ENCODE results near the gene TLCD2.
"Not testable (repeated sequence)": the region's sequence is repeated elsewhere in the genome, so short reads cannot be mapped to it uniquely, and the experiment has no call there.

Gene TLCD2

DNA sequence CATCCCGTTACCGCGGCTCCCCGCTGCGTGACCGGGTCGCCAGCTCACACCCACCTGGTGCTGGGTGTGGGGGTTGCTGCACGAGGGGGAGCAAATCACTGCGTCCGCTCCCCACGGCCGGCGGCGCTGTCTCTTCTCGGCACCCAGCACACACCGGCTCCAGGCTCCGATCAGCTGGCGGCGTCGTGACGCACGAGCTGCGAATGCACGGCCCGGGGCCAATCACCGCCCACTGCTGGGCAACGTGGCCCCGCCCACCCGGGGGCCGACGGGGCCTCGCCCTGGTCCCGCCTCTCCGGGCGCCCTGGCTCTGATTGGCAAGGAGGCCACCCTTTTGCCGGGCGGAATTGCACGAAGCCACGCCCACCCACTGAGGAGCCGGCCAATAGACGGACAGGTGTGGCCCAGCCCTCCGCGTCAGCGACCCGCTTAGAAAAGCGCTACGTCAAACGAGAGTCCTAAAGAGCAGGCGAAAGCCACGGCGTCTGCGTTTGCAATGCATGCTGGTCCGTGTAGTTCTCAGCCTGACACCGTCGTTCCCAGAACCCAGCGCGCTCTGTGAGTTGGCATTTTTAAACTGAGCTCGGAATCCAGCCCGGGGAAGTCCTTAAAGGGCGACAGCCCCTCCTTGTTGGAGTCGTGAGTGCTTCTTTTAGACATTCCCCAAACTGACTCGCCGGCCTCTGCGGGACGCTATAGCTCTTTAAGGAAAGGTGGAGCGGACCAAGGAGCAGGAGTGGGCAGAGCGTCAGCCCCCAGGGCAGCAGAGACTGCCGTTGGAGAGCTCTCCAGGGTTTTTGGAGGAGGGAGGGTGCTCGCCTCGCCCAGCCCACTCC lies 6.1 kb upstream of the TLCD2 start:
- Mint-ChIP-seq H3K4me1 (peaks cover 20 to 49% of the 10 kb centered on the region in 2 donors), H3K4me3 (peak overlapping the region; percentile 97 to 99), H3K9me3 (no peaks in the 10 kb centered on the region), H3K36me3 (peaks cover 31 to 37% of the 10 kb centered on the region in 2 donors), H3K27me3 (peaks cover 34 to 38% of the 10 kb centered on the region in 2 donors), H3K27ac (peak overlapping the region; percentile 98)
- DNase-seq (peak; percentile 100), ATAC-seq (replicated peaks) (peak; percentile 88)

DNA sequence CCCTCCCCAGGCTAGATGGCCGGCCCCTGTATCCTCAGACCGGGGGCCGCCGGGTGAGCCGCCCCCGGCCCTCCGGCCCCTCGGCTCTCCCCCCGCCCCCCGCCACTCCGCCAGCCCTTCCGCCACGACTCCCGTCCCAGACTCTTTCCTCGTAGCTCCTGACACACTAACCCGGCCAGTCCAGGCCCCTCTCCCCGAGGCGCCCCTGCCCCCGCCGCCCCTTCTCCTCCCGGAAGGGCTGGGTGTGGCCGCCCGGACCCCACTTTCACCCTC lies 5.6 kb upstream of the TLCD2 start:
- ATAC-seq (replicated peaks): no peak
- Mint-ChIP-seq H3K4me3 (peak overlapping the region; percentile 97 to 99), H3K27me3 (peaks cover 40 to 44% of the 10 kb centered on the region in 2 donors), H3K4me1 (peaks cover 19 to 51% of the 10 kb centered on the region in 2 donors), H3K36me3 (peaks cover 33 to 43% of the 10 kb centered on the region in 2 donors), H3K27ac (peak overlapping the region; percentile 98), H3K9me3 (no peaks in the 10 kb centered on the region)
- DNase-seq: no peak

DNA sequence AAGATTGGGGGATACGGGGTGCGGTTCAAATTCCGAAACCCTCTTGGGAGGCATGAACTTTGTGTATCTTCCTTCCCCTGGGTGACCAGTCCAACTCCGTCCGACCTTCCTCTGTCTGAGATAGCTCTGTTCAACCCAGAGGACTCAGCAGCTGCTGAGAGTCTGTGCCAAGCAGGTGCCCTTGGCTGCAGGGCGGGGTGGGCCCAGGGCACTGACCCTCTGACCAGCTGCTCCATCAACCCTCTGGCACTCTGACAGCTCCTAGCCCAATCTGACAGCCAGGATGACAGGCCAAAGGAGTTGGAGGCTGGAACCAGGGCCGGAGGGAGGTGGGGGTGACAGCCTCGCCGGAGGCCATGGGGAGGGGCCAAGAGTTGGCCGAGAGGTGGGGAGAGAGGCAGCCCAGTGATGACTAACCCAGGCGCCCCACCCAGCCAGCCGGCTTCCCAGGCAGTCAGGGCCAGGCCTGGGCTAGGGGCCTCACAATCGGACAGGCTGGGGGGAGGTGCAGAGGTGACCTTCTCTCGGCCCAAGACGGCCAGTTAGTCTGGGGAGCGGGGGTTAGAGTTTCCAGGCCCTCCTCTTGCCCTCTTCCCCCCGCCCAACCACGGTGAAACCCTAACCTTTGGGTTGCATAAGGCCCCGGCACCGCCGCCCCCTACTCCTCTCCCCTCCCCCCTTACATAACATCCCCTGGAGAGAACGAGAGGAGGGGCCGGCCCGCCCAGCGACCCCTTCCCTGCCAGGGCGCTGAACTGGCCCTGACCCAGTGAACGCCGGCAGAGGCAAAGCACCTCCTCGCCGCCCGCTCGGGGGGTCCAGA lies 5.0 kb upstream of the TLCD2 start:
- Mint-ChIP-seq H3K27ac (peak overlapping the region; percentile 90), H3K27me3 (peaks cover 44 to 50% of the 10 kb centered on the region in 2 donors), H3K4me3 (peak overlapping the region; percentile 87 to 99), H3K4me1 (peaks cover 18 to 53% of the 10 kb centered on the region in 2 donors), H3K36me3 (peaks cover 33 to 43% of the 10 kb centered on the region in 2 donors), H3K9me3 (no peaks in the 10 kb centered on the region)
- DNase-seq: no peak
- no peak for ATAC-seq (replicated peaks)

DNA sequence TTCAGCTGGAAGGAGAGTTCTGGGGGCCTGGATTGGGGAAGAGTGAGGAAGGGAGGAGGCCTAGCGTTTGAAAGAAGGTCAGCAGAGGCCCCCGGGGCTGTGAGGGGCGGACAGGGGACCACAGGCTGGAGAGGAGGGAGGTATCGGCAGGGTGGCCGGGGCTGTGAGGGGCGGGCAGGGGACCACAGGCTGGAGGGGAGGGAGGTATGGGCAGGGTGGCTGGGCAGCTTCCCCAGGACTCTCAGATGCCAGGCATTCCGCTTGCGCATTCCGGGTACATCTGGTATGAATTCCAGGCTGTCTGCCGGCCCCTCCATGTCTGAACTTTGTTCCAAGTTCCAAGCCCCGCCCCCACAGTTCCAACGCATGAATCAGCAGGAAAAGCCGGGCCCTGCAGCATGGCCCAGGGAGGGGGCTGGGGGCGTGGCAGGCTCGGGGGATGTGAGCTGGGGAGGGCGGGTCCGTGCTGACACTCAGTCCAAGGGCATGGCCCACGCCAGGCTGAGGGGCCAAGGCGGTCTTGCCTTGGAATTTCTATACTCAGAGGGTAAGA lies 4.3 kb upstream of the TLCD2 start:
- DNase-seq (no peak), ATAC-seq (replicated peaks) (no peak)
- no peaks in the 10 kb centered on the region for H3K9me3 Mint-ChIP-seq
- H3K4me1 Mint-ChIP-seq: peaks cover 18 to 53% of the 10 kb centered on the region in 2 donors
- H3K27me3 Mint-ChIP-seq: peaks cover 45 to 55% of the 10 kb centered on the region in 2 donors
- H3K36me3 Mint-ChIP-seq: peaks cover 33 to 43% of the 10 kb centered on the region in 2 donors
- H3K4me3 Mint-ChIP-seq: peak overlapping the region; percentile 87 to 99
- H3K27ac Mint-ChIP-seq: peak overlapping the region; percentile 90

DNA sequence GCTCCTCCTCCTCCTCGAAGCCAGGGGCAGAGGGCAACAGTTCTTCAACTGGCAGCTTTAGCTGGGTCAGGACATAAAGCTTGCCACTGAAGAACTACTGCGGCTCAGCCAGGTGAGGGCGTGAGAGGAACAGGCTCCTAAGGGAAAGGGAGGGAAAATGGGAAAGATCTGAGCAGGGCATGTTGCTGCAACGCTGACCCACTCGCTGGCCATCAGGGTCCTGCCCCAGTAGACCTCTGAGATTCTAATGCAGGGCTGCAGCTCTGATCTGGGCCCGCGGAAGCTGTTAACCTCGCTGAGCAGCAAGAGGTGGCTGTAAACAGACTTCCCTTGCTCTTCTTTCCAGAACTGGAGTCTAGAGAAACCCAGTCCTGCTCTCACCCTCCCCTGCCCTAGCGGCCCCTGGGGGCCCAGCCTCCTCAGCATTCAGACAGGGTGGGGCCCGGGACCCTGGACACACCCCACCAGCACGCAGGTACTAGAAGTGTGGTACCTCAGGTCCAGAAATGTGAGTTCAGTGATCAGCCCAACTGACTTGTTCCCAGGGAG lies 3.8 kb upstream of the TLCD2 start:
- Mint-ChIP-seq H3K9me3 (no peaks in the 10 kb centered on the region), H3K27ac (peak overlapping the region; percentile 65), H3K27me3 (peaks cover 50 to 60% of the 10 kb centered on the region in 2 donors), H3K4me1 (peaks cover 18 to 53% of the 10 kb centered on the region in 2 donors), H3K4me3 (peak overlapping the region; percentile 87 to 99), H3K36me3 (peaks cover 33 to 43% of the 10 kb centered on the region in 2 donors)
- ATAC-seq (replicated peaks) (no peak), DNase-seq (no peak)

DNA sequence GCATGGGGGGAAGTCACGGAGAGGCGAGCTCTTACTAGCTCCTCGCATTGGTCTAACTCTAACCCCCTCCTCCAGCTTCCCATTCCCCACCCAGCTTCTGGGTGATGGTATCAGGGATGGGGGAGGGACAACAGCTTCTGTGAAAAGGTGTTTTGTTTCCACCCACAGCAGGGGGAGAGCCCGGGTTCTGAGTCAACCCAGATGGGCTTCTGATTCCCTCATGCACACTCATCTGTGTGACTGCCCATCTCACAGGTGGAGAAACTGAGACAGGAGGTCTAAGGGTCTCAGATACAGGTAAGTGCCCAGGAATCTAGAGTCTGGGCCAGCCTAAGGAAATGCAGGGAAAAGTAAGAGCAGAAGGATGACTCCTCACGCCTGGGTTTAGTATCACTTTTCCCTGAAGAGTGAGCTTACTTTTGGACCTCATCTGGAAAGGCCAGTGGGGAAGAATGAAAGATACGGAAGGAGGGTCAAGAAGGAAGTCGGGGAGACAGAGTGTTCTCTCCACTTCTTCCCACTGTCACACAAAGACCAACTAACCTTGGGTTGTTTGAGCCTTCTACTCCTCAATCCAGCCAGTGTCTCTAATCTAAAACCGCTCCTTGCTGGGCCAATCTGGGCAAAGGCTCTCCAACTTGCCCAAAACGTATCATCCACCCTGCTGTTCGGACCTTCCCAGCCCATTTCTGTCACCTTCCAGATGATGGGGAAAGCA lies 3.1 kb upstream of the TLCD2 start:
- H3K27ac Mint-ChIP-seq: no peak overlapping the region
- no peak overlapping the region for H3K4me3 Mint-ChIP-seq
- H3K4me1 Mint-ChIP-seq: peaks cover 21 to 51% of the 10 kb centered on the region in 2 donors
- no peak for DNase-seq
- no peaks in the 10 kb centered on the region for H3K9me3 Mint-ChIP-seq
- peaks cover 33 to 46% of the 10 kb centered on the region in 2 donors for H3K36me3 Mint-ChIP-seq
- no peak for ATAC-seq (replicated peaks)
- peaks cover 56 to 65% of the 10 kb centered on the region in 2 donors for H3K27me3 Mint-ChIP-seq

DNA sequence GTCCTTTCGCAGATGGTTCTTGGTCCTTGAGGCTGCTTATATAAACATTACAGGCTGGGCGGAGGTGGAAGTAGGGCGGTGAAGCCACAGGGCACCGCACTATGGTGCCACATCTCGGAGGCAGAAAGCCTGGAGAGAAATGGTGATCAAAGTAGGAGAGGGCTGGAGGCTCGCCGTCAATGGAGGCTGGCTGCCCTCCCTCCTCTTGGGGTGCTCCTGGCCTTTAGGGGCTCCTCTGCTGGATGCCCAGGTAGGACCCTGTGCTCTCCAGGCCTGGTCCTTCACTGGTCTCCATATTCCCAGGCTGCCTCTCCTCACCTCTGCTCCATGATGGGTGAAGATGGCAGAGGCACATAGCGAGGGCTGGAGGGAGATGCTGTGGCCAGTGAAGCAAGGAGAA lies 2.1 kb upstream of the TLCD2 start:
- ATAC-seq (replicated peaks): no peak

DNA sequence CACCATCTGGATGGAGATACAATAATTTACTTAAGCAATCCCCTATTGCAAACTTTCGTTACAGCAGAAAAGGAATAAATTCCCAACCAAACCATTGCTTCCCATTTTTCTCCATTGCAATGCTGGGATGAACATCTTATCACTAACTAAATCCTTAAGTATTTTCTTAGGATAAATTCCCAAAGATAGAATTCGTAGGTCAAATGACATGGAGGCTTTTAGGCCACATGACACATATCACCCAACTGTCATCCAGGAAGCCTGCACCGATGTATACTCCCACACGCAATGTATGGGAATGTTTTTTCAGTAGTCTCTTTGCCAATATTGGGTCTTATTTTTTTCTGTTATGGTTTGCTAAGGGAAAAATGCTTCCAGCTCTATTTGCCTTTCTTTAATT lies 1.6 kb upstream of the TLCD2 start:
- DNase-seq (no peak), ATAC-seq (replicated peaks) (no peak)
- H3K36me3 Mint-ChIP-seq: peaks cover 33 to 49% of the 10 kb centered on the region in 2 donors
- H3K9me3 Mint-ChIP-seq: no peaks in the 10 kb centered on the region
- no peak overlapping the region for H3K4me3 Mint-ChIP-seq
- H3K4me1 Mint-ChIP-seq: peaks cover 14 to 42% of the 10 kb centered on the region in 2 donors
- peaks cover 70 to 77% of the 10 kb centered on the region in 2 donors for H3K27me3 Mint-ChIP-seq
- H3K27ac Mint-ChIP-seq: no peak overlapping the region

More for the DNA sequence above, 2.1 kb upstream of the TLCD2 start:
- Mint-ChIP-seq H3K27ac (peak overlapping the region; percentile 60), H3K27me3 (peaks cover 66 to 73% of the 10 kb centered on the region in 2 donors), H3K4me1 (peaks cover 16 to 42% of the 10 kb centered on the region in 2 donors), H3K4me3 (no peak overlapping the region), H3K36me3 (peaks cover 33 to 49% of the 10 kb centered on the region in 2 donors), H3K9me3 (no peaks in the 10 kb centered on the region)
- DNase-seq: no peak

DNA sequence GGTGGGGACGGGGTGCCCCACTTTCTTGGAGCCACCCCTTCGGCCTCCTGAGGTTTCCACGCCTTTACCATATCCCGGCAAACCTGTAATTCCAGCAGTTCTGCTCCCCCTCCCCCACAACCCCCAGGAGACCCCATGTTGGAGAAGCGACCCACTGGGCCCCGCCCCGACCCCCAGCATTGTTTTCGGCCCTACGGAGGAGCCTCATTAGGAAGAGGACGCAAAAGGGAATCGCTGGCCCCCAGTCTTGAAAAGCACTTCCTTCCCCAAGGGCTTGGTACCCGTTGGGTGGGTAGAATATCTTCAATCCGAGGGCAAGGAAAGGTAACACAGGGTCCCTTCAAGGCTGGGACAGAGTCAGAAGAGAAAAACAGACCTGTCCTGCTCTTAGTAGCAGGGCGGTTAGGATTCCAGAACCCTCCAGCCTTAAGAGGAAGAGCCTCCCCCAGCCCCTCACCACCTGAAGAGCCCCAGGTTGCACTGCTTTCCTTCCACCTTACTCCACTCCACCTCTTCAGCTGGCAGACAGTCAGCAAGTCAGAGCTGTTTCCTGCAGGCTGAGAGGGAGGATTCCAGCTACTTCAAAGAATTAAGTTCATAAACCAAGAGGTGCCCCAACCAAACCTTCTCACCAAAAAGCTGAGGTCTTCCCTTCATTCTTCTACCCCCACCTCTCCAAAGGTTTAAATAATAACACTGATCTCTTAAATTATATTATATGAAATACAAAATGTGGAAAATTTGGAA lies 803 bp upstream of the TLCD2 start:
- no peak overlapping the region for H3K27ac Mint-ChIP-seq
- H3K9me3 Mint-ChIP-seq: no peaks in the 10 kb centered on the region
- H3K4me1 Mint-ChIP-seq: peaks cover 14 to 36% of the 10 kb centered on the region in 2 donors
- H3K27me3 Mint-ChIP-seq: peaks cover 75 to 85% of the 10 kb centered on the region in 2 donors
- peak overlapping the region; percentile 62 to 74 for H3K4me3 Mint-ChIP-seq
- DNase-seq (no peak), ATAC-seq (replicated peaks) (no peak)
- peaks cover 32 to 48% of the 10 kb centered on the region in 2 donors for H3K36me3 Mint-ChIP-seq

DNA sequence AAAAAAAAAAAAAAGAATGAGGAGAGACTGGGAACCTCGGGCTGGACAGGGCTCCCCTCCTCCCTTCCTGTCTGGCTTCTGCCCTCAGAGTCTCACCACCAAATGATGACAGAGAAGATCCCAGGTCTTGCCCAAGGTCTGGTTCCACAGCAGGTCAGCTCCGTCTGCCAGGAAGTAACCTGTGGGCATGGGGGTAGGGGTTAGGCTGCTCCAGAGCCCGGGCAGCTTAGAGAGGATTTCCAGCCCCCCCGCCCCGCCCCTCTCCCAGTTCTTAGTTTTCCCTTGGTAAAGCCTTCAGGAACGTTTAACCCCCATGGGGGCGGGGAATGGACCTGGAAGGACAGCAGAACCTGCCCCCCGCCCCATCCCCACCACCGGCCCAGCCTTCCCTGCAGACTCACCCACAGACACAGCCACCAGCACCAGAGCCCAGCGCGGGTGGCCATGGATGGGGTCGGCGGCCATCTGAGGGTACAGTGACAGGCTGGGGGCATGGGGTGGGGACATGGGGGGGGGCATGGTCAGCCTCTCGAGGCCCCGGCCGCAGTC lies 700 bp downstream of the TLCD2 start:
- H3K9me3 Mint-ChIP-seq: no peaks in the 10 kb centered on the region
- DNase-seq (no peak), ATAC-seq (replicated peaks) (peak; percentile 18 to 23)
- H3K27me3 Mint-ChIP-seq: peaks cover 81 to 93% of the 10 kb centered on the region in 2 donors
- H3K36me3 Mint-ChIP-seq: peaks cover 30 to 42% of the 10 kb centered on the region in 2 donors
- H3K4me3 Mint-ChIP-seq: peak overlapping the region in 1 of 2 donors; percentile 74
- H3K4me1 Mint-ChIP-seq: peaks cover 9 to 25% of the 10 kb centered on the region in 2 donors
- no peak overlapping the region for H3K27ac Mint-ChIP-seq

DNA sequence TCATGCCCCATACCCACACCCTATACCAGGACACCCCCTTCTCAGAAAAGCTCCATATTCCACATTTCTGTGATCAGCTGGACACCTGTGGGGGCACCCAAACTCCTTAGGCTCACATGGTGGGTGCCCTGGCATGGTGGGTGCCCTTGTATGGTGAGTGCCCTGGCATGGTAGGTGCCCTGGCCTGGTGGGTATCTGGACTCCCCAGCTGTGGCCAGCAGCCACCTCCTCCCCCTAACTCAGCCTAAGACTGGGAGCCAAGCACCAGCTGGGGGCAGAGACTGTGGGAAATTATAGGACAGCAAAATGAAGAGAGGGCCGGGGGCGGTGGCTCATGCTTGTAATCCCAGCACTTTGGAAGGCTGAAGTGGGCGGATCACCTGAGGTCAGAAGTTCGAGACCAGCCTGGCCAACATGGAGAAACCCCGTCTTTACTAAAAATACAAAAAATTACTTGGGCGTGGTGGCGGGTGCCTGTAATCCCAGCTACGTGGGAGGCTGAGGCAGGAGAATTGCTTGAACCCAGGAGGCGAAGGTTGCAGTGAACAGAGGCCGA lies 1.3 kb downstream of the TLCD2 start:
- not testable (repeated sequence) for H3K9me3 Mint-ChIP-seq; DNase-seq; H3K27ac Mint-ChIP-seq; ATAC-seq (replicated peaks)
- peaks cover 28 to 37% of the 10 kb centered on the region in 2 donors for H3K36me3 Mint-ChIP-seq
- peaks cover 78 to 90% of the 10 kb centered on the region in 2 donors for H3K27me3 Mint-ChIP-seq
- peaks cover 7 to 19% of the 10 kb centered on the region in 2 donors for H3K4me1 Mint-ChIP-seq
- peak overlapping the region; percentile 47 to 60 for H3K4me3 Mint-ChIP-seq

DNA sequence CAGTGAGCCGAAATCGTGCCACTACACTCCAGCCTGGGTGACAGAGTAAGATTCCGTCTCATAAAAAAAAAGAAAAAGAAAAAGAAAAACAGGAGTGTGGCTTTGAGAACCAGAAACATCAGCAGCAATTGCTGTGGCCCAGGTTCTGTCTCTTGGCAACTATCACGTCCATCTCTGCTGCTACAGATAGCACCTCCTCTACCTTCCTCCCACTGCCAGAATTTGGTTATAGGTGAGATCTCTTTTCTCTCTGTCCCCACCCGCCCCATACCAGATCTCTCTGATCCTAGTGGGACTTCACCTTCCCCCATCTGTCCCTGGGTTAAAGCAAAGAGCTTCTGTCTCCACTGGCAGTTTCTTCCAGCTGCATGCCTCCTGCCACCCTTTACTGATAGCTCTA lies 3.1 kb downstream of the TLCD2 start:
- ATAC-seq (replicated peaks) (no peak), DNase-seq (no peak)
- Mint-ChIP-seq H3K9me3 (no peaks in the 10 kb centered on the region), H3K4me3 (no peak overlapping the region), H3K4me1 (peaks cover 4 to 11% of the 10 kb centered on the region in 2 donors), H3K27me3 (peaks cover 67 to 77% of the 10 kb centered on the region in 2 donors), H3K27ac (no peak overlapping the region), H3K36me3 (peaks cover 12 to 20% of the 10 kb centered on the region in 2 donors)
